ENCODE results near the gene SERTAD4.

- peak; percentile 35 for TF ChIP-seq CTCF (IDR thresholded peaks at IDR 0.05; ENCODE audit: poor library complexity)
- no peak for TF ChIP-seq EZH2phosphoT487 (IDR thresholded peaks at IDR 0.05; ENCODE audit: low read depth, severe bottlenecking, unreplicated experiment)
Measured at GRCh38 chr1:210239349-210240111, 6.9 kb downstream of the SERTAD4 start.

Measured in hepatocyte (in vitro differentiated cells).